Glomerular endothelial cell (primary cell): ENCODE measurements around the gene IL3. TPM values are rescaled to one million over a fixed set of nuclear protein-coding genes. Genes with fewer than 3 reads are reported as not detected.
A peak's percentile ranks its signal among the peaks of the same experiment; 100 is the strongest.

Experiments used
- DNase-seq: peaks from one replicate; pipeline ENCODE4 v3.0.0-alpha.2; 2011; ENCODE audit warnings: low read depth, low spot score; ENCODE audit errors: extremely low read depth
- total RNA-seq: library from RNA; depleted of rRNA; stranded (reverse); fragments of >200 nt; gene quantifications from 2 replicates; pipeline ENCODE4 v1.2.3, GENCODE V29; 2015

Gene IL3
- total RNA-seq, 1 donor from 2014 or later: not detected

DNA sequence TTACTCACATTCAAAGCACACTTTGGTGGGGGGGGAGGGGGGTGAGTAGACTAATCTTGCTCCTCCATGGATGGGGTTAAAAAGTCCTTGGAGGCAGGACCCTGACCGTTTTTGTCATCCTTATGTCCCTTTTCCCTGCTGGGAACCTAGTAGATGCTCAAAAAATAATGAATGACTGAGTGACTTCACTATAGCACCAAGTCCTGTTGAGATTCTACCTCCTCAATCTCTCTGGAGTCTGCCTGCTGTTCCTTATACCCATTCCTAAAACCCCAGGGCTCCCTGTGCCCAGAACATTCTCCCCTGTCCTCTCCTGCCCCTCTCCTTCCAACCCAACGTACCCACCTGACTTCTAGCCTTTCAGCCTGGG lies 10.9 kb downstream of the IL3 start:
- no peak for DNase-seq

- DNase-seq: no peak
Observed at GRCh38 chr5:132072070-132072469, 11.6 kb downstream of the IL3 start.

- no peak for DNase-seq
Observed at GRCh38 chr5:132072528-132072927, 12.1 kb downstream of the IL3 start.

- no peak for DNase-seq
Observed at GRCh38 chr5:132073231-132074013, 13.0 kb downstream of the IL3 start, which contains the start of gene CSF2. TSS of gene CSF2 (plus strand) at chr5:132073789. CDS start at chr5:132073824, 35 bp downstream.

- no peak for DNase-seq
Observed at GRCh38 chr5:132074091-132074771, 13.8 kb downstream of the IL3 start.

DNA sequence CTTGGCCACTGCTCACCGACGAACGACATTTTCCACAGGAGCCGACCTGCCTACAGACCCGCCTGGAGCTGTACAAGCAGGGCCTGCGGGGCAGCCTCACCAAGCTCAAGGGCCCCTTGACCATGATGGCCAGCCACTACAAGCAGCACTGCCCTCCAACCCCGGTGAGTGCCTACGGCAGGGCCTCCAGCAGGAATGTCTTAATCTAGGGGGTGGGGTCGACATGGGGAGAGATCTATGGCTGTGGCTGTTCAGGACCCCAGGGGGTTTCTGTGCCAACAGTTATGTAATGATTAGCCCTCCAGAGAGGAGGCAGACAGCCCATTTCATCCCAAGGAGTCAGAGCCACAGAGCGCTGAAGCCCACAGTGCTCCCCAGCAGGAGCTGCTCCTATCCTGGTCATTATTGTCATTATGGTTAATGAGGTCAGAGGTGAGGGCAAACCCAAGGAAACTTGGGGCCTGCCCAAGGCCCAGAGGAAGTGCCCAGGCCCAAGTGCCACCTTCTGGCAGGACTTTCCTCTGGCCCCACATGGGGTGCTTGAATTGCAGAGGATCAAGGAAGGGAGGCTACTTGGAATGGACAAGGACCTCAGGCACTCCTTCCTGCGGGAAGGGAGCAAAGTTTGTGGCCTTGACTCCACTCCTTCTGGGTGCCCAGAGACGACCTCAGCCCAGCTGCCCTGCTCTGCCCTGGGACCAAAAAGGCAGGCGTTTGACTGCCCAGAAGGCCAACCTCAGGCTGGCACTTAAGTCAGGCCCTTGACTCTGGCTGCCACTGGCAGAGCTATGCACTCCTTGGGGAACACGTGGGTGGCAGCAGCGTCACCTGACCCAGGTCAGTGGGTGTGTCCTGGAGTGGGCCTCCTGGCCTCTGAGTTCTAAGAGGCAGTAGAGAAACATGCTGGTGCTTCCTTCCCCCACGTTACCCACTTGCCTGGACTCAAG lies 14.6 kb downstream of the IL3 start:
- DNase-seq: no peak

DNA sequence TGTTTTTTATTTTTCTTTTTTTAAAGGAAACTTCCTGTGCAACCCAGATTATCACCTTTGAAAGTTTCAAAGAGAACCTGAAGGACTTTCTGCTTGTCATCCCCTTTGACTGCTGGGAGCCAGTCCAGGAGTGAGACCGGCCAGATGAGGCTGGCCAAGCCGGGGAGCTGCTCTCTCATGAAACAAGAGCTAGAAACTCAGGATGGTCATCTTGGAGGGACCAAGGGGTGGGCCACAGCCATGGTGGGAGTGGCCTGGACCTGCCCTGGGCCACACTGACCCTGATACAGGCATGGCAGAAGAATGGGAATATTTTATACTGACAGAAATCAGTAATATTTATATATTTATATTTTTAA lies 15.2 kb downstream of the IL3 start:
- DNase-seq: no peak

DNA sequence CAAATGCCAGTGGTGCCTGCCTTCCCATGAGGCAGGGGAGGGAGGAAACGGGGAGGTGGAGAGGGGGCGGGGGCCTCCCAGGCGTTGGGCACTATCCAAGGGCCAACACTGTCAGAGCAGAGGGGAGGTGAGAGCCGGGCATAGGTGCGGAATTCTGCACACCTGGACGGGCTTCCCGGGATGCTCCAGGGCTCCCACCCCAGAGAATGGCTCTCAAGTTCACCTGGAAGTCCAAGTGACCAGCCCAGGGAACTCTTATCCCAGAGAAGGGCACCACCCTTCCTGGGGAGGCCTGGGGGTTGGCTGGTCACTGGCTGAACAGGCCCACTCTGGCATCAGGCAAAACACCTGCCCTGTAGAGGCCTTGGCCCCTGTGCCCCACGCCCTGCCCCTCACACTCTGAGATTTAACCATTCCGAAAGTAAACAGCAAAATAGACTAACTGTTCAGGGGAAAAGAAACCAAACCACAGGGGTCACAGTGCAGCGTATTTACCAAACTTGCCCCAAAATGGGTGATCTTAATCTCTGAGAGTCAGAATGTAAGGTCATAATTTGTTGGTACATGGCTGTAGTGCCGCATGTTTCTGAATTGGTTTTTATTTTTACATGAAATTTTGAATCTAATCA lies 15.9 kb downstream of the IL3 start:
- DNase-seq: no peak

DNA sequence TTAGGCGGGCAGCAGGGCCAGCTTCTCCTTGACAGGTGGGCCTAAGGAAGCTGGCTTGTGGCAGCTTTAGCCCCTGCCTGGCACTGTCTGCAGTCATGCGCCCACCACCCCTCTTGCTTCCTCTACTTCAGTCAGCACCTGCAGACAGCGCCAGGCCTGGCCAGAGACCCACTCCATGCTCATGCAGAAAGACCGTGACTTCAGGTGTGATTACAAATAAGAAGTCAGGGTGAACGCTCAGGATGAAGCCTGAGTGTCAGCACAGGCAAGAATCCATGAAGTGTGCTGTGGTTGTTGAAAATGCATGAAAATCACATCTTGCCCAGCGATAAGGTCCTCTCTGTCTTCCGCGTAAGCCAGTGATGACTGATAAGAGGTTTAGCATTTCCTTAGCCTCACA lies 16.5 kb downstream of the IL3 start:
- DNase-seq: no peak

GRCh38 chr5:132079081-132079480 lies 18.6 kb downstream of the IL3 start:
- DNase-seq: no peak

DNA sequence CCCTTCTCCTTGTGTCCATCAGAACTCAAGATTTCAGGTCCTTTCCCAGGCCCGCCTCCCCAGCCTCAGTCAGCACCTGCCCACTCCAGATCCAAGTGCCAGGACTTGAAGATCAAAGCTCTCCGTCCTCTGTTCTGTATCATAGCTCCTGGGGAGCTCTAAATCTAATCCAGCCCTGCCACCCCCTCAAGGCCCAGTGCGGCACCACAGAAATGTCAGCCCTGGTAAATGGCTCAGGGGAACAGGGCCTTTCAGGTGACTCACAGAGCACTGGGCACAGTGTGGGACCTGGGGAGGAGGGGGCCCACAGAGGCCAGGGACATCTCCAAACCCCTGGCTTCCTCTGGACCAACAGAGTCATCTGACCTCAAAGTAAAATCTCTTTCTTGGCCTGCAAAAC lies 19.2 kb downstream of the IL3 start:
- DNase-seq: no peak

- DNase-seq: no peak
Observed at GRCh38 chr5:132080595-132080994, 20.1 kb downstream of the IL3 start.

- no peak for DNase-seq
Observed at GRCh38 chr5:132081458-132081857, 21.0 kb downstream of the IL3 start.

GRCh38 chr5:132082329-132083023 lies 22.0 kb downstream of the IL3 start:
- DNase-seq: no peak

- no peak for DNase-seq
Observed at GRCh38 chr5:132083071-132083678, 22.7 kb downstream of the IL3 start.

GRCh38 chr5:132085686-132086085 lies 25.2 kb downstream of the IL3 start:
- no peak for DNase-seq

DNA sequence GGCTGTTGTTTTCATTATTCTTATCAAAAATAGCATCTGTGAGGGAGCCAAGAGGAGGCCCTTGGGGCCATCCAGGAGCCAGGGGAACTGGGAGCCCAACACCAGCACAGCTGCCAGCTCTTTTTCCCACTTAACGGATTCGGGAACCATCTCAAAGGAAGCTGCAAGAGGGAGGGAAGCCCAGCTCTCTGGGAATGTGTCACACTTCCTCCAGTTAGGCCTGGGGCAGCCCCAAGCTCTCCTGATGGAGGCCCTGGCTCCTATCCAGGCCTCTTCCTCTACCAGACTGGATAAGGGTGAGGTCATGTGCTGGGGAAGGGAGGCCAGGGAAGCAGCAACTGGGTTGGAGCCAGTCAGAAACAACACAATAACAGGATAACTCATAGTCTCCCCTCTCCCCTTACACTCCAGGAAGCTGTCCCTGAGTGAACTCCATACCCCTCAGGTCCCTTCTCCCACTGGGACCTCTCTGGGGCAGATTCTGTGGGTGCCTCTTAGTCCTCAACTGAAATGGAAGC lies 25.9 kb downstream of the IL3 start:
- peak; percentile 95 for DNase-seq

DNA sequence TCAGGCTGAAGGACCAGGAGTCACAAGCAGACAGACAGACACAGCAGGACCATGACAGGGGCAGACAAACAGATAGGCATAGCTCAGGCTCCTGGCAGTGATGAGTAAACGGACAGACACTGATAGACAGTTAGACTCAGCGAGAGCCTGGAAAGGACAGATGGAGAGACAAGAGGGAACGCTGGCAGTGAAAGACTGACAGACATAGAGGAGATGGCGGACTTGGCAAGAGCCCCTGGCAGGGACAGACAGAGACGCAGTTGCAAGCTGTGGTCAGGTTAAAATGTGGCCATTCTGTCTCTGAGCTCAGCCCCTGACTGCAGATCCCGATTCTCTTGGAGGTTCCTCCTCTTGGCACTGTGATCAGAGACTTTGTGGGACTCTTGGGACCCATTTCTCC lies 26.7 kb downstream of the IL3 start:
- DNase-seq: no peak

DNA sequence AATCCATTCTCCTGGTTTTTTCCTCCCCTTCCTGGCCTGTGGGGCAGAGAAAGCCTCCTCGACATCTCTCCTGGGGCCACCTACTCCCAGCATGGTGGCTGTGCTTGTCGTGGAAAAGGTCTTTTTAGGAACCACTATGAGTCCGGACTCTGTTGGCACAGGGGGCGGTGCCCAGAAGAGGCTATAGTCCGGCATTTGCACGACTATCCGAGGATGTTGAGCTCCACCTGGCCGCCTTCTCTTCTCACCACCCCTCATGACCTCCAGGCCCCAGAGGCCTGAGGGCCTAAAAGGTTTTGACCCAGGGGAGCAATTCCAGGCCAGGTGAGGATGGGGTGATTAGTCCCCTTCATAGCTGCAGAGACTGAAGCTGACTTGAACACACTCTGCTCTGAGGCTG lies 27.2 kb downstream of the IL3 start:
- no peak for DNase-seq

GRCh38 chr5:132089363-132089762 lies 28.9 kb downstream of the IL3 start:
- DNase-seq: no peak
